Neural cell (in vitro differentiated cells): ENCODE data around the gene SNX27.

Source experiments
- CTCF ChIP-seq: fragments of 450-650 bp; IDR thresholded peaks from 2 replicates; pipeline ENCODE4 v1.5.1; 2014; ENCODE audit warnings: antibody characterized with exemption, mild to moderate bottlenecking, moderate library complexity; ENCODE audit not compliant: poor library complexity, severe bottlenecking
- EP300 ChIP-seq: fragments of 450-650 bp; conservative IDR thresholded peaks from 2 replicates; pipeline ENCODE4 v1.6.1; 2014; ENCODE audit warnings: antibody characterized with exemption, mild to moderate bottlenecking, moderate library complexity; ENCODE audit not compliant: poor library complexity, severe bottlenecking
- RAD21 ChIP-seq: fragments of 450-650 bp; conservative IDR thresholded peaks from 2 replicates; pipeline ENCODE4 v1.6.1; 2014; ENCODE audit warnings: antibody characterized with exemption, mild to moderate bottlenecking, moderate library complexity
- TAF1 ChIP-seq: IDR thresholded peaks from 2 replicates; pipeline ENCODE4 v1.6.1; 2012; ENCODE audit warnings: low read depth

- no peak for TF ChIP-seq TAF1
- TF ChIP-seq CTCF: no peak
- no peak for TF ChIP-seq EP300
- TF ChIP-seq RAD21: no peak
Measured at GRCh38 chr1:151718011-151718431, 106.2 kb downstream of the SNX27 start.
